Measurements from ENCODE around the gene EXOG. TPM values are rescaled to one million over a fixed set of nuclear protein-coding genes. Genes with fewer than 3 reads are reported as not detected.

EXOG gene
- polyA plus RNA-seq, 1 experiment, result 19.3 TPM

- ChIA-PET POLR2A (no interaction called here), CTCF (interaction anchor here (0.7 to 1.1 kb wide), 3 partner anchors 90 to 282 kb away, joined by 3 to 4 read pairs (median 3); no protein-coding TSS in a partner anchor)
- peaks cover 6% of the 10 kb centered on the region for H3K27me3 ChIP-seq (ENCODE audit: control insufficient read depth, insufficient read depth, low read length)
- no peaks in the 10 kb centered on the region; the same call in 1 of the 2 replicates for H3K9me3 ChIP-seq (ENCODE audit: control insufficient read depth, insufficient read depth, low read length)
- TF ChIP-seq CTCF (IDR thresholded peaks at IDR 0.05; ENCODE audit: low read depth, low read length), result no peak
- H3K4me3 ChIP-seq (ENCODE audit: low read depth, low read length), result no peak overlapping the region
- DNase-seq (ENCODE audit: low read depth, low spot score), result no peak
- H3K27ac ChIP-seq (ENCODE audit: low read depth, low read length), result no peak overlapping the region
These were observed 65.8 kb downstream of the EXOG start for GRCh38 chr3:38561746-38562466.

GRCh38 chr3:38562467-38562925 lies 66.4 kb downstream of the EXOG start:
- H3K9me3 ChIP-seq (ENCODE audit: control insufficient read depth, insufficient read depth, low read length), result no peaks in the 10 kb centered on the region; the same call in 1 of the 2 replicates
- DNase-seq (ENCODE audit: low read depth, low spot score), result no peak
- no peak overlapping the region for H3K27ac ChIP-seq (ENCODE audit: low read depth, low read length)
- H3K27me3 ChIP-seq (ENCODE audit: control insufficient read depth, insufficient read depth, low read length), result peaks cover 2% of the 10 kb centered on the region
- POLR2A ChIA-PET, result no interaction called here
- H3K4me3 ChIP-seq (ENCODE audit: low read depth, low read length), result no peak overlapping the region
- no peak for TF ChIP-seq CTCF (IDR thresholded peaks at IDR 0.05; ENCODE audit: low read depth, low read length)
- CTCF ChIA-PET, result no interaction called here

- Histone ChIP-seq H3K4me3 (ENCODE audit: low read depth, low read length) (no peak overlapping the region), H3K27ac (ENCODE audit: low read depth, low read length) (no peak overlapping the region), H3K27me3 (ENCODE audit: control insufficient read depth, insufficient read depth, low read length) (no peaks in the 10 kb centered on the region), H3K9me3 (ENCODE audit: control insufficient read depth, insufficient read depth, low read length) (no peaks in the 10 kb centered on the region; the same call in 1 of the 2 replicates)
- ChIA-PET CTCF (no interaction called here), POLR2A (no interaction called here)
- TF ChIP-seq CTCF (IDR thresholded peaks at IDR 0.05; ENCODE audit: low read depth, low read length), result no peak
- DNase-seq (ENCODE audit: low read depth, low spot score), result no peak
These were observed 67.1 kb downstream of the EXOG start for GRCh38 chr3:38563070-38563885.

- Histone ChIP-seq H3K4me3 (ENCODE audit: low read depth, low read length) (no peak overlapping the region), H3K27ac (ENCODE audit: low read depth, low read length) (no peak overlapping the region), H3K27me3 (ENCODE audit: control insufficient read depth, insufficient read depth, low read length) (no peaks in the 10 kb centered on the region), H3K9me3 (ENCODE audit: control insufficient read depth, insufficient read depth, low read length) (no peaks in the 10 kb centered on the region; the same call in 1 of the 2 replicates)
- ChIA-PET POLR2A (no interaction called here), CTCF (no interaction called here)
- TF ChIP-seq CTCF (IDR thresholded peaks at IDR 0.05; ENCODE audit: low read depth, low read length), result no peak
- no peak for DNase-seq (ENCODE audit: low read depth, low spot score)
These were observed 67.7 kb downstream of the EXOG start for GRCh38 chr3:38563886-38564270.

Measured in AG04450 (cell line).